ENCODE results near the gene BATF.

Gene BATF

DNA sequence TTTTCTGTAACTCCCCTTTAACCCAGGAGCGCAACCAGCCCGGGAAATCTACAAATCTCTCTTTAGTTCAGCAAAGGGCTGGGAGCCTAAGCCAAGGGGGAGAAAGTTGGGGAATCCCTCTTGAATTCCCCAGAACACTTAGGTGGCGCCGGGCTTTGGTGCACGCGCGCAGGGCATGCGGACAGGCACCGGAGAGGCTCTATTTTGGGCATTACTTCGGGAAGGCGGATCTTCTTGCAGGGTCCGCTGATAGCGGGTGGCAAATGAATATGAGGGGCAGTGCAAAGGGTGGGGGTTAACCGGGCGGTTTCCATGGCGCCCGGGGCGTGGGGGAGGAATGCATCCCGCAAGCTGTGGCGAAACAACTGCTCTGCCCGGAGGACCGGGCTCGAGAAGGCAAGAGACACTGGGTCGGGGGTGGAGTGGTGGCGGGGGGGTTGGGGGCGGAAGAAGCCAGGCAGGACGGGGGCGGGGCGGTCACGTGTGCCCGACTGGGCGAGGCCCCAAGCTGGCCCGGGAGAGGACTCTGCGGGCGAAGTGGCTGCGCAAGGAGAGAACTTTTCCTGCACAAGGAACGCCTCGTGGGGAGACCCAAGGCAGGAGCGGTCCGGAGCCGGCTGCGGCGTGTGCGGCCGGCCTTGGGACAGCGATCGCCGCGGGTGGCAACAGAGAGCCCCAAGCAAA, 56.0 kb downstream of the BATF start, which contains the start of gene FLVCR2:
Gene FLVCR2 (plus strand): TSS at position 519 of the 684 bp plus-strand sequence. CDS start 353 bp downstream, outside the sequence.
- in situ Hi-C loops (cut with MboI; ENCODE audit: low pct_unique_long_range_greater_than_20kb, low sequenced_read_pairs, unreplicated experiment): loop anchor here (5.0 kb wide), 1 partner anchor 69 kb away; no protein-coding TSS in a partner anchor
- TF ChIP-seq, protein P1, sequence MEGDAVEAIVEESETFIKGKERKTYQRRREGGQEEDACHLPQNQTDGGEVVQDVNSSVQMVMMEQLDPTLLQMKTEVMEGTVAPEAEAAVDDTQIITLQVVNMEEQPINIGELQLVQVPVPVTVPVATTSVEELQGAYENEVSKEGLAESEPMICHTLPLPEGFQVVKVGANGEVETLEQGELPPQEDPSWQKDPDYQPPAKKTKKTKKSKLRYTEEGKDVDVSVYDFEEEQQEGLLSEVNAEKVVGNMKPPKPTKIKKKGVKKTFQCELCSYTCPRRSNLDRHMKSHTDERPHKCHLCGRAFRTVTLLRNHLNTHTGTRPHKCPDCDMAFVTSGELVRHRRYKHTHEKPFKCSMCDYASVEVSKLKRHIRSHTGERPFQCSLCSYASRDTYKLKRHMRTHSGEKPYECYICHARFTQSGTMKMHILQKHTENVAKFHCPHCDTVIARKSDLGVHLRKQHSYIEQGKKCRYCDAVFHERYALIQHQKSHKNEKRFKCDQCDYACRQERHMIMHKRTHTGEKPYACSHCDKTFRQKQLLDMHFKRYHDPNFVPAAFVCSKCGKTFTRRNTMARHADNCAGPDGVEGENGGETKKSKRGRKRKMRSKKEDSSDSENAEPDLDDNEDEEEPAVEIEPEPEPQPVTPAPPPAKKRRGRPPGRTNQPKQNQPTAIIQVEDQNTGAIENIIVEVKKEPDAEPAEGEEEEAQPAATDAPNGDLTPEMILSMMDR (IDR thresholded peaks at IDR 0.05; ENCODE audit: extremely low read depth, insufficient read depth, missing control alignments): no peak
- peak; percentile 79 for DNase-seq (ENCODE audit: low spot score)

GRCh38 chr14:75578786-75579337, 56.6 kb downstream of the BATF start:
- in situ Hi-C loops (cut with MboI; ENCODE audit: low pct_unique_long_range_greater_than_20kb, low sequenced_read_pairs, unreplicated experiment): loop anchor here (5.0 kb wide), 1 partner anchor 68 kb away; no protein-coding TSS in a partner anchor
- TF ChIP-seq, protein P1 (IDR thresholded peaks at IDR 0.05; ENCODE audit: extremely low read depth, insufficient read depth, missing control alignments): no peak
- DNase-seq (ENCODE audit: low spot score): no peak

DNA sequence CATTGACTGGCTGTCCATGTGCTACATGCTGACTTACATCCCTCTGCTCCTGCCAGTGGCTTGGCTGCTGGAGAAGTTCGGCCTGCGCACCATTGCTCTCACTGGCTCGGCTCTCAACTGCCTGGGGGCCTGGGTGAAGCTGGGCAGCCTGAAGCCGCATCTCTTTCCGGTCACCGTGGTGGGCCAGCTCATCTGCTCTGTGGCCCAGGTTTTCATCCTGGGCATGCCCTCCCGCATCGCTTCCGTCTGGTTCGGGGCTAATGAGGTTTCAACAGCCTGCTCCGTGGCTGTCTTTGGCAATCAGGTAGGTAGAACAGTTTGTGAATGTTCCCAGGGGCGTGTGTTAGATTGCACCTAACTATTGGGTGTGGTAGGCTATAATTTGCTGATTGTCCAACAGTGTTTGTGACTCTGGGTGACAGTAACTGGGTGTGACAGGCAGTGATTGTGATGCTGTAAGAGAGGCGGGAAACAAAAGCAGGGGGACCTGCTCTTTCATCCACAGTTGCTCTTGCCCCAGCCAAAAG, 57.1 kb downstream of the BATF start:
- TF ChIP-seq, protein P1 (IDR thresholded peaks at IDR 0.05; ENCODE audit: extremely low read depth, insufficient read depth, missing control alignments): no peak
- in situ Hi-C loops (cut with MboI; ENCODE audit: low pct_unique_long_range_greater_than_20kb, low sequenced_read_pairs, unreplicated experiment): loop anchor here (5.0 kb wide), 1 partner anchor 68 kb away; no protein-coding TSS in a partner anchor
- no peak for DNase-seq (ENCODE audit: low spot score)

GRCh38 chr14:75579882-75580281, 57.6 kb downstream of the BATF start:
- TF ChIP-seq, protein P1 (IDR thresholded peaks at IDR 0.05; ENCODE audit: extremely low read depth, insufficient read depth, missing control alignments): no peak
- no peak for DNase-seq (ENCODE audit: low spot score)
- in situ Hi-C loops (cut with MboI; ENCODE audit: low pct_unique_long_range_greater_than_20kb, low sequenced_read_pairs, unreplicated experiment): loop anchor here (5.0 kb wide), 1 partner anchor 67 kb away; no protein-coding TSS in a partner anchor

DNA sequence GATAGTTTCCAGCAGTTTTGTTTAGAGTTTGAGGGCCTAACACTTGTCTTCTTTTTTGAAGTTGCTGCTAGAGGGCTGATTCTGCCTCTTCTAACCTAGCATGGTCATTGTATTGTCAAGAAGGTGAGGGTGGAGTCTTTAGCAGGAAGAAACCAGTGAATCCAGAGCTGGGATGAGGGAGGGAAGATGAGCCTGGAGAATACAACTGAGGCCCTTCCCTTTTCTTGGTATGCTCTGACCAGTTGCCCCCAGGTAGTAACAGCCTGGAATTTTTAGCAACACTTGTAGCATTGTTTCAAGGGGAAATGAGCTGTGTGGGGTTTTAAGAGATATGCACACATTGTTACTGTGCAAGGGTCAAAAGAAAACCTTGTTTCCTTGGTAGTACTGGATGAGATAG, 65.1 kb downstream of the BATF start:
- in situ Hi-C loops (cut with MboI; ENCODE audit: low pct_unique_long_range_greater_than_20kb, low sequenced_read_pairs, unreplicated experiment): no loop called here
- no peak for DNase-seq (ENCODE audit: low spot score)
- TF ChIP-seq, protein P1 (IDR thresholded peaks at IDR 0.05; ENCODE audit: extremely low read depth, insufficient read depth, missing control alignments): no peak

DNA sequence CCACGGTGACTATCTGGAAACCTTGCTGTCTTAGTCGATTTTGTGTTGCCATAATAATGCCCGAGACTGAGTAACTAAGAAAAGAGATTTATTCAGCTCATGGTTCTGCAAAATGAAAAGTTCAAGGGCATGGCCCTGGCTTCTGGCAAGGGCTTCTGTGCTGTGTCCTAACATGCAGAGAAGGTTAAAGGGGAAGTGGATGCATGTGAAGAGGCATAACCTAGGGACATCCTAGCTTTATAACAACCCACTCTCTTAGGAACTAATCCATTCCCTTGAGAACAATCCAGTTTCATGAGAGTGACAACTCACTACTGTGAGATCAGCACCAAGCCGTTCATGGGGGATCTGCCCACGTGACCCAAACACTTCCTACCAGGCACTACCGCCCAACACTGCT, 67.7 kb downstream of the BATF start:
- no peak for DNase-seq (ENCODE audit: low spot score)
- in situ Hi-C loops (cut with MboI; ENCODE audit: low pct_unique_long_range_greater_than_20kb, low sequenced_read_pairs, unreplicated experiment): no loop called here
- TF ChIP-seq, protein P1 (IDR thresholded peaks at IDR 0.05; ENCODE audit: extremely low read depth, insufficient read depth, missing control alignments): no peak

Measured in GM13977 (cell line).